Activated CD8-positive, alpha-beta memory T cell treated with anti-CD3 and anti-CD28 coated beads for 1 hour (primary cell): ENCODE results near the gene ATP8B2.

Experiments
- DNase-seq, 2 donors: peaks; one replicate each; pipeline ENCODE4 v3.0.0-alpha.2; 2020; ENCODE audit warnings: low read depth in 1 of 2; ENCODE audit errors: extremely low read depth in 1 of 2

Gene ATP8B2

GRCh38 chr1:154391086-154391770, 65.9 kb downstream of the ATP8B2 start:
- no peak for DNase-seq

GRCh38 chr1:154398141-154398540, 72.8 kb downstream of the ATP8B2 start:
- no peak for DNase-seq

GRCh38 chr1:154398678-154399077, 73.4 kb downstream of the ATP8B2 start:
- no peak for DNase-seq

- DNase-seq, result no peak
These were observed 75.1 kb downstream of the ATP8B2 start for GRCh38 chr1:154400381-154400801.
